ENCODE measurements around the gene NAXE. TPM values are rescaled to one million over a fixed set of nuclear protein-coding genes. Genes with fewer than 3 reads are reported as not detected.

NAXE gene
- total RNA-seq, 1 experiment from 2014 or later = 96.6 TPM

DNA sequence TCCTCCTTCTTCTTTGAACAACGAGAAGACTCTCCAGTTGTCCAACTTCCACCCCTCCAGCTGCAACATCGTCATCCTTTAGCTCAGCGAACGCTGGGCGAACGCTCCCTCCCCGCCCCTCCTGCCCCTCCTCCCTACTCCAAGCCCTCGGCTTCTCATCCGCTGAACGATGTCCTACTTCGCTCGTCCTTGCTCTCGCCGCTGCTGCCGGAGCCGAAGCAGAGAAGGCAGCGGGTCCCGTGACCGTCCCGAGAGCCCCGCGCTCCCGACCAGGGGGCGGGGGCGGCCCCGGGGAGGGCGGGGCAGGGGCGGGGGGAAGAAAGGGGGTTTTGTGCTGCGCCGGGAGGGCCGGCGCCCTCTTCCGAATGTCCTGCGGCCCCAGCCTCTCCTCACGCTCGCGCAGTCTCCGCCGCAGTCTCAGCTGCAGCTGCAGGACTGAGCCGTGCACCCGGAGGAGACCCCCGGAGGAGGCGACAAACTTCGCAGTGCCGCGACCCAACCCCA lies 50.2 kb downstream of the NAXE start, which contains the start of gene BCAN:
Gene BCAN, plus strand, starts transcription at position 357 of the 504 bp plus-strand sequence. CDS start 3,938 bp downstream, outside the sequence.
- peak within 1 kb of the TSS; percentile 92 for H3K4me2 ChIP-seq (ENCODE audit: insufficient read depth, insufficient read length, low read length)
- no peaks in the 10 kb centered on the region for H3K79me2 ChIP-seq (ENCODE audit: insufficient read depth, low read length)
- Mint-ChIP-seq H3K36me3 (ENCODE audit: insufficient read depth in 1 of 3, low read depth in 3 of 3) (no peaks in the 10 kb centered on the region), H3K27ac (no peak within 1 kb of the TSS), H3K9me3 (no peaks in the 10 kb centered on the region; a peak in 1 of 5 replicates), H3K4me3 (peak within 1 kb of the TSS; percentile 51 to 82), H3K4me1 (peaks cover 24 to 28% of the 10 kb centered on the region in 2 experiments), H3K27me3 (ENCODE audit: low read depth) (peaks cover 89% of the 10 kb centered on the region)
- no peak within 1 kb of the TSS for H2BK12ac ChIP-seq (ENCODE audit: insufficient read length, low read depth, low read length)
- H2BK5ac ChIP-seq (ENCODE audit: insufficient read length, low read length) = no peak within 1 kb of the TSS
- no peak within 1 kb of the TSS for H2BK120ac ChIP-seq (ENCODE audit: low read depth, low read length, poor library complexity, severe bottlenecking)
- H3K14ac ChIP-seq (ENCODE audit: insufficient read depth, low read length) = no peak within 1 kb of the TSS
- no peak within 1 kb of the TSS for H3K9ac ChIP-seq (ENCODE audit: extremely low read depth, insufficient read length, low read length)
- no peak within 1 kb of the TSS for H3K4ac ChIP-seq (ENCODE audit: low read depth, low read length)
- no peak within 1 kb of the TSS for H3K56ac ChIP-seq (ENCODE audit: insufficient read length, low read depth, low read length)
- H2BK20ac ChIP-seq (ENCODE audit: low read depth, low read length, poor library complexity, severe bottlenecking) = no peak within 1 kb of the TSS
- WGBS (ENCODE audit: extremely low coverage, insufficient read length, low lambda C conversion rate) = no CpG with 5 or more reads among the region's 46 CpGs
- H3K4me1 ChIP-seq (ENCODE audit: insufficient read depth, low read length) = peaks cover 4% of the 10 kb centered on the region; the same call in 1 of the 2 replicates
- H4K8ac ChIP-seq (replicated peaks; ENCODE audit: insufficient read length, low read depth, low read length) = no peak within 1 kb of the TSS
- TF ChIP-seq, protein P1, sequence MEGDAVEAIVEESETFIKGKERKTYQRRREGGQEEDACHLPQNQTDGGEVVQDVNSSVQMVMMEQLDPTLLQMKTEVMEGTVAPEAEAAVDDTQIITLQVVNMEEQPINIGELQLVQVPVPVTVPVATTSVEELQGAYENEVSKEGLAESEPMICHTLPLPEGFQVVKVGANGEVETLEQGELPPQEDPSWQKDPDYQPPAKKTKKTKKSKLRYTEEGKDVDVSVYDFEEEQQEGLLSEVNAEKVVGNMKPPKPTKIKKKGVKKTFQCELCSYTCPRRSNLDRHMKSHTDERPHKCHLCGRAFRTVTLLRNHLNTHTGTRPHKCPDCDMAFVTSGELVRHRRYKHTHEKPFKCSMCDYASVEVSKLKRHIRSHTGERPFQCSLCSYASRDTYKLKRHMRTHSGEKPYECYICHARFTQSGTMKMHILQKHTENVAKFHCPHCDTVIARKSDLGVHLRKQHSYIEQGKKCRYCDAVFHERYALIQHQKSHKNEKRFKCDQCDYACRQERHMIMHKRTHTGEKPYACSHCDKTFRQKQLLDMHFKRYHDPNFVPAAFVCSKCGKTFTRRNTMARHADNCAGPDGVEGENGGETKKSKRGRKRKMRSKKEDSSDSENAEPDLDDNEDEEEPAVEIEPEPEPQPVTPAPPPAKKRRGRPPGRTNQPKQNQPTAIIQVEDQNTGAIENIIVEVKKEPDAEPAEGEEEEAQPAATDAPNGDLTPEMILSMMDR (conservative IDR thresholded peaks at IDR 0.05) = 0 out of 3 replicates have a peak, but pooled peaks have one; percentile 15
- H4K5ac ChIP-seq (ENCODE audit: insufficient read length, low read depth, low read length) = no peak within 1 kb of the TSS
- no peak within 1 kb of the TSS for H3K23ac ChIP-seq (ENCODE audit: insufficient read length, low read depth, low read length)
- H3K18ac ChIP-seq (ENCODE audit: insufficient read length, low read depth, low read length) = no peak within 1 kb of the TSS
- no peaks in the 10 kb centered on the region for H4K20me1 ChIP-seq (ENCODE audit: control insufficient read depth, insufficient read depth, insufficient read length)
- no peak within 1 kb of the TSS for H2AK5ac ChIP-seq (ENCODE audit: insufficient read length, low read length)
- peak; percentile 78 for DNase-seq
- no peaks in the 10 kb centered on the region for H3K9me3 ChIP-seq (ENCODE audit: control insufficient read depth, low read depth, low read length)
- H2AFZ ChIP-seq (ENCODE audit: low read length) = no peak within 1 kb of the TSS
- no peak within 1 kb of the TSS for H2BK15ac ChIP-seq (ENCODE audit: low read depth, low read length)
- H3K79me1 ChIP-seq (ENCODE audit: insufficient read depth, low read depth, low read length, poor library complexity, severe bottlenecking) = no peaks in the 10 kb centered on the region
- peaks cover 10% of the 10 kb centered on the region; the same call in 1 of the 2 replicates for H3K27me3 ChIP-seq (ENCODE audit: insufficient read depth, low read length)
- peaks cover 11% of the 10 kb centered on the region for H3K23me2 ChIP-seq (ENCODE audit: insufficient read length, low read depth, low read length, poor library complexity, severe bottlenecking)
- H3K27ac ChIP-seq (ENCODE audit: insufficient read length, low read depth, low read length) = no peak within 1 kb of the TSS
- H4K91ac ChIP-seq (ENCODE audit: insufficient read length, low read depth, low read length) = no peak within 1 kb of the TSS
- H3T11ph ChIP-seq (ENCODE audit: low read length) = no peak within 1 kb of the TSS

Data from H9 (cell line).